Spleen (tissue), 11 donors: ENCODE results near the gene RIGI. TPM values are rescaled to one million over a fixed set of nuclear protein-coding genes. Genes with fewer than 3 reads are reported as not detected.
A peak's percentile ranks its signal among the peaks of the same experiment; 100 is the strongest.

Experiments used
- DNase-seq: peaks from one replicate; pipeline ENCODE4 v3.0.0-alpha.2; 2020
- H3K27ac ChIP-seq, 8 donors: fragments of 200-600 bp; sonication (generic) in 7 of 8; 1 replicate in 4 of 8; 2 replicates in 4 of 8; pipeline versions ENCODE4 v1.5.0 to v1.8.0; 2016 to 2021; ENCODE audit warnings: inconsistent platforms in 4 of 8, mild to moderate bottlenecking in 4 of 8, moderate library complexity in 1 of 8
- H3K27me3 ChIP-seq, 7 donors: fragments of 200-600 bp; sonication (generic) in 6 of 7; replicated peaks in 1 of 7; 1 replicate in 4 of 7; 2 replicates in 3 of 7; pipeline versions ENCODE4 v1.5.0 to v1.8.0; 2016 to 2021; ENCODE audit warnings: inconsistent platforms in 3 of 7, mild to moderate bottlenecking in 1 of 7
- H3K36me3 ChIP-seq, 6 donors: fragments of 200-600 bp; sonication (generic) in 5 of 6; 1 replicate in 4 of 6; 2 replicates in 2 of 6; pipeline versions ENCODE4 v1.5.0 to v1.8.0; 2016 to 2021; ENCODE audit warnings: inconsistent platforms in 2 of 6
- H3K4me1 ChIP-seq, 6 donors: fragments of 200-600 bp; sonication (generic) in 5 of 6; 1 replicate in 3 of 6; 2 replicates in 3 of 6; pipeline versions ENCODE4 v1.5.0 to v1.8.0; 2016 to 2021; ENCODE audit warnings: inconsistent platforms in 3 of 6
- H3K4me3 ChIP-seq, 8 donors: fragments of 200-600 bp; sonication (generic) in 7 of 8; 1 replicate in 4 of 8; 2 replicates in 4 of 8; pipeline versions ENCODE4 v1.5.0 to v1.8.0; 2016 to 2021; ENCODE audit warnings: inconsistent platforms in 4 of 8, mild to moderate bottlenecking in 4 of 8, moderate library complexity in 2 of 8
- H3K9me3 ChIP-seq, 8 donors: fragments of 200-600 bp; sonication (generic) in 7 of 8; 1 replicate in 4 of 8; 2 replicates in 4 of 8; pipeline versions ENCODE4 v1.5.0 to v1.8.0; 2016 to 2021; ENCODE audit warnings: inconsistent platforms in 4 of 8
- POLR2A ChIP-seq, 3 donors: fragments of 450-650 bp; IDR thresholded peaks; one replicate each; pipeline ENCODE4 v1.5.1; 2017; ENCODE audit warnings: antibody characterized with exemption in 3 of 3, mild to moderate bottlenecking in 1 of 3
- POLR2AphosphoS5 ChIP-seq, 3 donors: sonication (generic); formaldehyde crosslinking; IDR thresholded peaks; one replicate each; pipeline ENCODE4 v1.5.1; 2017; ENCODE audit warnings: antibody characterized with exemption in 3 of 3
- WGBS, 5 donors: extraction: QIAGEN DNeasy Blood & Tissue Kit in 3 of 5; methylation state at CpG; one replicate each; pipeline versions ENCODE4 v1.1.5 to v1.1.7; 2013 to 2018; 5-methylcytosine and 5-hydroxymethylcytosine counted together
- intact Hi-C: fragments of 100-400 bp; cut with DNase I; formaldehyde crosslinking; loops from one replicate; pipeline ENCODE4 v1.15.0; 2023; ENCODE audit warnings: low total_unique reads
- polyA plus RNA-seq, 3 donors: library from polyadenylated mRNA; stranded (reverse); fragments of 200-250 nt; gene quantifications; one replicate each; pipeline ENCODE4 v1.2.1, GENCODE V29; 2013
- total RNA-seq, 7 donors: library from RNA; depleted of rRNA in 3 of 7; stranded (reverse); fragments of >200 nt in 3 of 7; fragmentation: NEBNext Ultra II Directional in 4 of 7; extraction: Animal tissue kit (Norgen Biotek cat#: 25700) in 4 of 7; gene quantifications; one replicate each; pipeline versions ENCODE4 v1.1.0 to v1.2.1, GENCODE V29; 2016 to 2021
- TF ChIP-seq, protein P1 (sequence below), 11 experiments: fragments of 200-600 bp in 7 of 11; fragments of 450-650 bp in 4 of 11; sonication (generic) in 4 of 11; IDR thresholded peaks in 8 of 11; conservative IDR thresholded peaks in 3 of 11; 1 replicate in 7 of 11; 2 replicates in 4 of 11; pipeline versions ENCODE4 v1.4.0 to v1.8.0; 2016 to 2021; ENCODE audit warnings: antibody characterized with exemption in 11 of 11, inconsistent platforms in 4 of 11, mild to moderate bottlenecking in 1 of 11
- donor health status: healthy with polysubstance abuse.
- donor health status: DM: no; HTN: no; CAD: no; lungs with moderate emphysema.
- donor health status: DM: no; HTN: no; CAD: no.
- donor health status: Bipolar disorder and iron deficiency.
- donor health status: healthy.
- donor health status: DM: no; HTN: no; CAD: no.
- donor health status: DM: yes; HTN: yes; CAD: no.

RIGI gene
- total and polyA plus RNA-seq, 10 donors, result 6.5 to 24.4 (median 16.4) TPM

DNA sequence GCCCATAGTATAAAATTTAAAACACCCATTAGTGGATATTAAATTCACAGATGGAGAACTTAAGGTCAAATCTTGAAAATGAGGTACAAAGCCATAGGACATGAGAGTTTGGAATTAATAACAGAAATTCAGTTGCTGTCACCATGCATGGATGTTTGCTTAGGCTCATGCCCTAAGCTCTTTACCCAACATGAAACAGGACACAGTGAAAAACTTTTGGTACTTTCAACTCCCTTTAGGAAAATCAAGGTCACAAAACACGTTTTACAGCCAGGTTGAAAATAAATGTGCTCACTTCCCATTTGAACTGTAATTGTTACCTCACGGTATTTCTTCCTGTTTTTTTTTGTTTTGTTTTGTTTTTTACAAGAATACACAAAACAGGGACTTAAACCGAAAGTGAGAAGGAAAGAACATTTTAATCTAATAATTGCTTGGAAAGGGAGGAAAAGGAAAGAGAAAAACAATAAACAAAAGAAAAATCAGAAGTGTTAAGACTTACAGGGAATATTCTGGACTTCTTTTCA lies 32.5 kb upstream of the RIGI start:
- Histone ChIP-seq H3K9me3 (no peaks in the 10 kb centered on the region), H3K27me3 (no peaks in the 10 kb centered on the region), H3K4me1 (peaks cover 0 to 65% (median 28%) of the 10 kb centered on the region in 6 donors), H3K4me3 (peak overlapping the region in 1 of 8 donors; percentile 43), H3K36me3 (no peaks in the 10 kb centered on the region), H3K27ac (peak overlapping the region in 7 of 8 donors; percentile 60 to 87 (median 72))
- no peak for DNase-seq
- intact Hi-C loops, result no loop called here
- TF ChIP-seq POLR2A (IDR thresholded peaks at IDR 0.05) (no peak), POLR2AphosphoS5 (IDR thresholded peaks at IDR 0.05) (no peak)
- TF ChIP-seq, protein P1, sequence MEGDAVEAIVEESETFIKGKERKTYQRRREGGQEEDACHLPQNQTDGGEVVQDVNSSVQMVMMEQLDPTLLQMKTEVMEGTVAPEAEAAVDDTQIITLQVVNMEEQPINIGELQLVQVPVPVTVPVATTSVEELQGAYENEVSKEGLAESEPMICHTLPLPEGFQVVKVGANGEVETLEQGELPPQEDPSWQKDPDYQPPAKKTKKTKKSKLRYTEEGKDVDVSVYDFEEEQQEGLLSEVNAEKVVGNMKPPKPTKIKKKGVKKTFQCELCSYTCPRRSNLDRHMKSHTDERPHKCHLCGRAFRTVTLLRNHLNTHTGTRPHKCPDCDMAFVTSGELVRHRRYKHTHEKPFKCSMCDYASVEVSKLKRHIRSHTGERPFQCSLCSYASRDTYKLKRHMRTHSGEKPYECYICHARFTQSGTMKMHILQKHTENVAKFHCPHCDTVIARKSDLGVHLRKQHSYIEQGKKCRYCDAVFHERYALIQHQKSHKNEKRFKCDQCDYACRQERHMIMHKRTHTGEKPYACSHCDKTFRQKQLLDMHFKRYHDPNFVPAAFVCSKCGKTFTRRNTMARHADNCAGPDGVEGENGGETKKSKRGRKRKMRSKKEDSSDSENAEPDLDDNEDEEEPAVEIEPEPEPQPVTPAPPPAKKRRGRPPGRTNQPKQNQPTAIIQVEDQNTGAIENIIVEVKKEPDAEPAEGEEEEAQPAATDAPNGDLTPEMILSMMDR (IDR thresholded peaks at IDR 0.05 in 8 of 11, conservative IDR thresholded peaks at IDR 0.05 in 3 of 11), result no peak
- 18 to 40% (median 35%) methylated on average over 3 of the region's 3 CpGs for WGBS, 5 donors

DNA sequence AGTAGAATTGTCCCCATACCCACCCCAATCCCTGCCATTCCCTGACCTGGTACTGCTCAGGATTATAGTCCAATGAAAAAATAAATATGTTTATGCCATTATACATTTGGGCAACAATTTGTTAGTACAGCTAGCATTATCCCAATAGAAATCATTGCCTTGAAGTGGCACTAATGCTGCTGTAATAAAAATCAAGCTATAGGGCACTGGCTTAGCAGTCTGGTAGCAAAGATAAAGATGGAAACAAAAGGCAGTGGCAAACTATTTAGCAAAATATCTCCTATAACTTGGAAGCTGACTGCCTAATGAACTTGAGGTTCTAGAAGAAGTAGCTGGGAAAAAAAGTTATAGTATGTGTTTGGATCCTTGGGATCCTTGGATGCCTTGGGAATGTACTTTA lies 28.6 kb upstream of the RIGI start:
- no peak for DNase-seq
- Histone ChIP-seq H3K27me3 (no peaks in the 10 kb centered on the region), H3K4me1 (peaks cover 4 to 81% (median 50%) of the 10 kb centered on the region in 6 donors), H3K4me3 (no peak overlapping the region), H3K27ac (no peak overlapping the region), H3K36me3 (no peaks in the 10 kb centered on the region), H3K9me3 (no peaks in the 10 kb centered on the region)
- intact Hi-C loops, result no loop called here
- TF ChIP-seq POLR2A (IDR thresholded peaks at IDR 0.05) (no peak), POLR2AphosphoS5 (IDR thresholded peaks at IDR 0.05) (no peak)
- TF ChIP-seq, protein P1 (IDR thresholded peaks at IDR 0.05 in 8 of 11, conservative IDR thresholded peaks at IDR 0.05 in 3 of 11), result no peak

DNA sequence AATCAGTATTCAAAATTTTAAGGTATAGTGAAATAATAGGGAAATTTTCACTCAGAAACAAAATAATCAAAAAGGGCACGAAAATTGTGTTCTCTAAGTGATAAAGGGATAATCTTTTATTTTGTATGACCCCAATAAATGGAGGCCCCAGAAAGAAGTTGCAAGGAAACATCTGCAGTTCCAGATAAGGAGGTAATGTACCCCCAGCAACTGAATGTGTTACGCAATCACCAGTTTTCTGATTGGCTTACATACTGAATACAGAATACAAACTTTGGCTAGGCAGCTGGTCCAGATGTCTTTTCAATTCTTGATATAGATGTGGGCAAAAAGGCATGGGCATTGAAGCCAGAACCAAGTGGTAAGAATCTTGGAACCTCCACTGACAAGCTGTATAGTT lies 28.1 kb upstream of the RIGI start:
- intact Hi-C loops, result no loop called here
- peak overlapping the region in 2 of 8 donors; percentile 93 to 94 for H3K27ac ChIP-seq

DNA sequence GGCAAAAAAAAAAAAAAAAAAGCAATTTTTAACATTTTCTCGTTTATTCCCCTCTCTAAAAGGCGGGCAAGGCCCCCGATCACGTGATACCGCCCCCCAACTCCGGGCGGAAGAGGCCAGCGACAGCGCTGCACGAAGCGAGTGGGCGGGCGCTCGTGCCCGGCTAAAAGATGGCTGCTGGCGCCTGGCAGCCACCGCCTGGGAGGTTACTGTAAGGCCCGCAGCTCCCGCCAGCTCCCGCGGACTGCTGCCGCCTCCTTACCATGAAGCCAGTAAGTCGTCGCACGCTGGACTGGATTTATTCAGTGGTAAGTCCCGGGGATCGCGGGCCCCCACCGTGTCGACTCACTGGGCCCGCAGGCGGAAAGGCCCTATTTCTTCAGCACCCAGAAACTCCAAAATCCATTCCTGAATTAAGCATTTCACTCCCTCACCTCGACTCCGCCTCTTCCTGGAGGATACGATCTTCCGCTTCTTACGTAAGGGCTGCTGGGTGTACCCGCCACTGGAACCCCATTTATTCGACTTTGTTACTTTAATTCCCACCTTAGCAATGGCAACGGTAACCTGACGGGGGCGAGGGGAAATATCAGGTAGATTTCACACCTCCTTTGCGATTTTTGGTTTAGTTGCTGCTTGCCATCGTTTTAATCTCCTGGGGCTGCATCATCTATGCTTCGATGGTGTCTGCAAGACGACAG lies 26.3 kb upstream of the RIGI start, which contains the start of the genes SMIM27 and TOPORS:
Gene SMIM27 (plus strand): TSS at position 156 of the 701 bp plus-strand sequence. CDS start 108 bp downstream, at position 264.
Gene TOPORS (minus strand): TSS at position 415 of the 701 bp plus-strand sequence. CDS start 150 bp downstream, at position 265.
- peak within 1 kb of the TSS; percentile 59 to 96 (median 80) for H3K4me3 ChIP-seq
- peaks cover 0 to 11% (median 0%) of the 10 kb centered on the region in 6 donors for H3K36me3 ChIP-seq
- WGBS, 5 donors, result 0 to 1% (median 0%) methylated on average over 45 to 46 of the region's 46 CpGs
- DNase-seq, result peak; percentile 97
- no peaks in the 10 kb centered on the region for H3K9me3 ChIP-seq
- peak in 1 of 3 donors; percentile 19 for TF ChIP-seq POLR2A (IDR thresholded peaks at IDR 0.05)
- peak; percentile 87 to 95 (median 90) for TF ChIP-seq POLR2AphosphoS5 (IDR thresholded peaks at IDR 0.05)
- TF ChIP-seq, protein P1 (IDR thresholded peaks at IDR 0.05 in 8 of 11, conservative IDR thresholded peaks at IDR 0.05 in 3 of 11), result peak in 1 of 11 experiments; percentile 9
- intact Hi-C loops, result no loop called here
- H3K27me3 ChIP-seq, result no peaks in the 10 kb centered on the region
- H3K27ac ChIP-seq, result peak within 1 kb of the TSS; percentile 90 to 96 (median 94)
- H3K4me1 ChIP-seq, result peaks cover 4 to 75% (median 51%) of the 10 kb centered on the region in 6 donors

More for the DNA sequence above, 28.1 kb upstream of the RIGI start:
- H3K36me3 ChIP-seq, result peaks cover 0 to 2% (median 0%) of the 10 kb centered on the region in 6 donors
- no peaks in the 10 kb centered on the region for H3K9me3 ChIP-seq
- TF ChIP-seq POLR2A (IDR thresholded peaks at IDR 0.05), result no peak
- no peak for TF ChIP-seq POLR2AphosphoS5 (IDR thresholded peaks at IDR 0.05)
- TF ChIP-seq, protein P1 (IDR thresholded peaks at IDR 0.05 in 8 of 11, conservative IDR thresholded peaks at IDR 0.05 in 3 of 11), result no peak
- peaks cover 4 to 81% (median 52%) of the 10 kb centered on the region in 6 donors for H3K4me1 ChIP-seq
- no peak for DNase-seq
- 38 to 61% (median 53%) methylated on average over 2 of the region's 2 CpGs for WGBS, 5 donors
- no peak overlapping the region for H3K4me3 ChIP-seq
- no peaks in the 10 kb centered on the region for H3K27me3 ChIP-seq
